Measurements from ENCODE around the gene CASZ1. TPM values are rescaled to one million over a fixed set of nuclear protein-coding genes. Genes with fewer than 3 reads are reported as not detected.

The CASZ1 gene
- total RNA-seq, 1 donor from 2014 or later: 11.8 TPM

DNA sequence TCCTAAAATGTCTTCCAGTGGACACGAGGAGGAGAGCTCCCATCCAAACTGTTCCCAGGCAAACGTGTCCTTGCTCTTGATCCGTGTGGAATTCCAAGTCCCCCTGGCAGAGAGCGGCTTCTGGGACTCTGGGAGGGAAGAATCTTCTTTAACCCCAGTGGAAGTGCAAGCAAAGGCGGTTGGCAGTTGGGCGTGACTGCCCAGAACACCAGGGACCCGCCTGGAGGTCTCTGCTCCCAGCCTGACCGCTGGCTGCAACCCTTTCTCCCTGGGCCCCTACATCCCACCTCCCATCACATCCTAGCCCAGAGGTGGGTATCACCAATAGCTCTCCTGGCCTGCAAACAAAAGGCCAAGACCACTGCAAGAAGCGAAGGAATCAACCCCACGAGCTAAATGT lies 17.8 kb downstream of the CASZ1 start:
- no peak overlapping the region for H3K4me3 ChIP-seq (ENCODE audit: low read depth, low read length)
- TF ChIP-seq, protein P1, sequence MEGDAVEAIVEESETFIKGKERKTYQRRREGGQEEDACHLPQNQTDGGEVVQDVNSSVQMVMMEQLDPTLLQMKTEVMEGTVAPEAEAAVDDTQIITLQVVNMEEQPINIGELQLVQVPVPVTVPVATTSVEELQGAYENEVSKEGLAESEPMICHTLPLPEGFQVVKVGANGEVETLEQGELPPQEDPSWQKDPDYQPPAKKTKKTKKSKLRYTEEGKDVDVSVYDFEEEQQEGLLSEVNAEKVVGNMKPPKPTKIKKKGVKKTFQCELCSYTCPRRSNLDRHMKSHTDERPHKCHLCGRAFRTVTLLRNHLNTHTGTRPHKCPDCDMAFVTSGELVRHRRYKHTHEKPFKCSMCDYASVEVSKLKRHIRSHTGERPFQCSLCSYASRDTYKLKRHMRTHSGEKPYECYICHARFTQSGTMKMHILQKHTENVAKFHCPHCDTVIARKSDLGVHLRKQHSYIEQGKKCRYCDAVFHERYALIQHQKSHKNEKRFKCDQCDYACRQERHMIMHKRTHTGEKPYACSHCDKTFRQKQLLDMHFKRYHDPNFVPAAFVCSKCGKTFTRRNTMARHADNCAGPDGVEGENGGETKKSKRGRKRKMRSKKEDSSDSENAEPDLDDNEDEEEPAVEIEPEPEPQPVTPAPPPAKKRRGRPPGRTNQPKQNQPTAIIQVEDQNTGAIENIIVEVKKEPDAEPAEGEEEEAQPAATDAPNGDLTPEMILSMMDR (conservative IDR thresholded peaks at IDR 0.05; ENCODE audit: low read depth, low read length): no peak
- no peak for DNase-seq (ENCODE audit: low read depth)

DNA sequence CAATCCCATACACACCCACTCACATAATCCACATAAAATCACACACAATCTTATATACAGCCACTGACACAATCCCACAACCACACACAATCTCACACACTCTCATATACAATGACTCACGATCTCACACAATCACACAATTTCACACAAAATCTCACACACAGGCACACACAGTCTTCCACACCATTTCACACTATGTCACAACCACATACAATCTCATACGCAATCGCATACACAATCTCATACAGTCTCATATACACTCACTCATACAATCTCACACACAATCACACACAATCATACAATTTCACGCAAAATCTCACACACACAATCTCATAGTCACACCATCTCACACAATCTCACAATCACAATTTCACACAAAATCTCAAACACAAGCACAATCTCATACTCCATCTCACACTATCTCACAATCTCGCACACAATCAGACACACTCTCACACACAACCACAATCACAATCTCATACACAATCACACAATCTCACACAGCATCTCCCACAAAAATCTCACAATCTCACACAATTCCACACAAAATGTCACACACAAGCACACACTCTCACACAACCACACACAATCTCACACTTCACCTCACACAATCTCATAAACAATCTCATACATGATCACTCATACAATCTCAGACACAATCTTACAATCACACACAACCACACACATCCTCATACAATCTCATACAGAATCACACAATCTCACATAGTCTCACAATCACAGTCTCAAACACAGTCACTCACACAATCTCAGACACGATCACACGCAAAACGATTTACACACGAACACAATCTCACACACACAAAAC lies 18.5 kb downstream of the CASZ1 start:
- DNase-seq (ENCODE audit: low read depth): no peak
- TF ChIP-seq, protein P1 (conservative IDR thresholded peaks at IDR 0.05; ENCODE audit: low read depth, low read length): no peak
- H3K4me3 ChIP-seq (ENCODE audit: low read depth, low read length): no peak overlapping the region

- DNase-seq (ENCODE audit: low read depth): no peak
- H3K4me3 ChIP-seq (ENCODE audit: low read depth, low read length): no peak overlapping the region
- TF ChIP-seq, protein P1 (conservative IDR thresholded peaks at IDR 0.05; ENCODE audit: low read depth, low read length): no peak
Observed at GRCh38 chr1:10776190-10776905, 20.1 kb downstream of the CASZ1 start.

DNA sequence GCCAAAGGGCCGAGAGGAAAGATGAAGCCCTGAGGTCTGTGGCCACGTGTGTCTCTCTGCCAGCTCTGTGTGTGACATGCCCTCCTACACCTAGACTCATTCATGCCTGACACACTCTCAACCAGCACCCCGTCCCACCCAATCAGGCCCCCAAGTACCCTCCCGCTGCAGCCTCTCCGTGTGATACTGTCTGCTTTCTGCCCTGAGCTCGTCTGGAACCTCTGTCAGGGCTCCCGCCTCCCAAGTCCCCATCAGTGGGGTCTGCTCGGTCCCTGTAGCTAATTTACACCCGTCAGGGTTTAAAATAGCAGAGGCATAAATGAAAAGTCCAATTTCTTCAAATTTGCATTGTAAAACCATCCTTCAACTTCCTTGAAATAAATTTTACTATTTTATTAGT lies 20.7 kb downstream of the CASZ1 start:
- DNase-seq (ENCODE audit: low read depth): no peak
- H3K4me3 ChIP-seq (ENCODE audit: low read depth, low read length): no peak overlapping the region
- TF ChIP-seq, protein P1 (conservative IDR thresholded peaks at IDR 0.05; ENCODE audit: low read depth, low read length): no peak

DNA sequence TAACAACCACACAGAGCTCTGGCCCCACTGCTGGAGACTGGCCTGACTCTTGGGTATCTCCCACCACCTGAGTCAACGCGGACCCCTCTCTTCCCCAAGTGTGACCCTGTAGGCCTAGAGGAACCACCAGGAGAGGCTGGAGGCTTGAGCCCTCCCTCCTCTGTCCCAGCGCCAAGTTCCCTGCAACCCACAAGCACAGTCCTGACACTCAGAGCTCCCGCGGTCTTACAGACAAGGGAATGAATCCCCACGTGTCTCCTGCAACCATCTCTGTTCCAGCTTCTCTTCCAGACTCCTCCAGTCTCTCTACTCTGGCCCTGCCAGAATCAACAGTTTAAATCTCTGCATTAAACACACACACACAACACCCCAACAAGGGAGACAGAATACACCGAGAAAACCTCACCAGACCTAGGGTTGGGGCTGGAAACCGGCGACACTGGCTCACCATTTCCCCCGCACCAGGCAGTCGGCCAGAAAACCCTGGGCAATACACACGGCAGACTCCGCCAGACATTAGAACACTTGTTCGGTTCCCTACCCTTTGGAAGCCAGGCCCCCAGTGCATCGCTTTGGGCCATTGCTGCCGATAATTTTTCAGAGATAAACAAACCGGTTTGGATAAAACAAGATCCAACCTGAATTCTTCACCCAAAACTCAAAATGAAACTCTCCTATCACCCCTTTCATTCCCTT lies 21.7 kb downstream of the CASZ1 start:
- no peak overlapping the region for H3K4me3 ChIP-seq (ENCODE audit: low read depth, low read length)
- TF ChIP-seq, protein P1 (conservative IDR thresholded peaks at IDR 0.05; ENCODE audit: low read depth, low read length): no peak
- no peak for DNase-seq (ENCODE audit: low read depth)

DNA sequence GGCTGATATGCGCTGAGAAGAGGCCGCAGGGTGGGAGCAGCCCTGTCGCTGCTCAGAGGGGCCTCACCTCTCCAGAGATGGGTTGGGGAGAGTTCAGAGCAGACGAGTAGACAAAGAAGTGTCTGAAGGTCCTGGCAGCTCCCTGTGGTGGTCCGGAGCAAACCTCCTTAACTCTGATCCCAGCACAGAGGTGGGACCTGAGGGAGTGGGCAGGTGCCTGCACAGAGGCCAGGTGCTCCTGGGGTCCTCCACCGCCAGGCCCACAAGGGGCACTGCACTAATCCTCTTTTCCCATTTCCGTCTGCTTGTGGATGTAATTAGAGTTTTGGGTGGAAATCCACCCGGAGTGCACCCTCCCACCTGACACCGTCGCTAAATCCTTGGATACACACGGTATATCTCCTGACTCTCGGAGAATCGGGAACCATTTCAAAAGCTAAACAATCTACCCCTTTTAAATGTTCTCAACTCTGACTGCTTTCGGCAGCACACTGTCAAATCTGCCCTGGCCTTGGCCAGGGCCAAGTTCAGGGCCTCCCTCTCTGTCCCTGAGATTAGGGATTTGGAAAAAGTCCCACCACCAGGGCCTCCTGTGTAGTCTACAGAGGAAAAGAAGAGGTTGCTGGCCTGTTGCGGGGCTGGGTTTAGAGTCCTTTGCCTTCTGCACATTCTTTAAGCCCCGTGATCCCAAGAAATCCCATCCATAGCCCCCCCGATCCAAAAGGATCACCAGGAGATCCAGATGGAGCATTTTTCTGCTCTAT lies 22.4 kb downstream of the CASZ1 start:
- no peak overlapping the region for H3K4me3 ChIP-seq (ENCODE audit: low read depth, low read length)
- DNase-seq (ENCODE audit: low read depth): no peak
- TF ChIP-seq, protein P1 (conservative IDR thresholded peaks at IDR 0.05; ENCODE audit: low read depth, low read length): no peak

All from epithelial cell of proximal tubule (primary cell).